Osteoblast (primary cell): ENCODE data around the gene FETUB. TPM values are rescaled to one million over a fixed set of nuclear protein-coding genes. Genes with fewer than 3 reads are reported as not detected.

Source experiments
- DNase-seq: peaks from one replicate; pipeline ENCODE4 v3.0.0; 2011; ENCODE audit warnings: low spot score, mixed read lengths; ENCODE audit not compliant: insufficient read length; ENCODE audit errors: missing footprints
- H2AFZ ChIP-seq: 2 replicates; pipeline ENCODE4 v1.6.0; 2011; ENCODE audit warnings: mild to moderate bottlenecking, low read length
- H3K27ac ChIP-seq: 2 replicates; pipeline ENCODE4 v1.5.1; 2011; ENCODE audit warnings: mild to moderate bottlenecking, low read depth, low read length, moderate library complexity
- H3K27me3 ChIP-seq: 2 replicates; pipeline ENCODE4 v1.6.0; 2012; ENCODE audit warnings: mild to moderate bottlenecking, control low read depth, inconsistent platforms, low read length, moderate library complexity; ENCODE audit not compliant: insufficient read depth
- H3K36me3 ChIP-seq: 2 replicates; pipeline ENCODE4 v1.5.1; 2011; ENCODE audit warnings: mild to moderate bottlenecking, low read length, control low read depth, moderate library complexity; ENCODE audit not compliant: insufficient read depth
- H3K4me1 ChIP-seq: 2 replicates; pipeline ENCODE4 v1.5.1; 2011; ENCODE audit warnings: mild to moderate bottlenecking, low read length, control low read depth, moderate library complexity; ENCODE audit not compliant: insufficient read depth
- H3K4me2 ChIP-seq: 2 replicates; pipeline ENCODE4 v1.6.0; 2011; ENCODE audit warnings: mild to moderate bottlenecking, low read length; ENCODE audit not compliant: insufficient read depth
- H3K4me3 ChIP-seq: fragments of 200-600 bp; sonication (generic); 3 replicates; pipeline ENCODE4 v1.5.1; 2012; ENCODE audit warnings: mild to moderate bottlenecking, low read length, inconsistent platforms; ENCODE audit not compliant: insufficient read depth
- H3K79me2 ChIP-seq: 2 replicates; pipeline ENCODE4 v1.6.0; 2012; ENCODE audit warnings: mild to moderate bottlenecking, low read length, control low read depth, inconsistent platforms; ENCODE audit not compliant: insufficient read depth
- H3K9me3 ChIP-seq: 2 replicates; pipeline ENCODE4 v1.5.1; 2011; ENCODE audit warnings: low read depth, low read length, control low read depth
- H4K20me1 ChIP-seq: 2 replicates; pipeline ENCODE4 v1.6.0; 2012; ENCODE audit warnings: mild to moderate bottlenecking, low read length, control low read depth; ENCODE audit not compliant: insufficient read depth
- CTCF ChIP-seq: IDR thresholded peaks from 2 replicates; pipeline ENCODE4 v1.5.1; 2011; ENCODE audit warnings: mild to moderate bottlenecking, low read depth, low read length, moderate library complexity; ENCODE audit errors: extremely low read depth
- total RNA-seq: library from RNA; depleted of rRNA; stranded (reverse); fragments of >200 nt; gene quantifications from 2 replicates; pipeline ENCODE4 v1.2.3, GENCODE V29; 2012

Gene FETUB
- total RNA-seq, 1 donor = not detected

GRCh38 chr3:186669378-186670084 is 29.3 kb downstream of the FETUB start:
- no peaks in the 10 kb centered on the region for H3K27me3 ChIP-seq
- DNase-seq = no peak
- no peaks in the 10 kb centered on the region for H3K79me2 ChIP-seq
- no peak for TF ChIP-seq CTCF
- H3K9me3 ChIP-seq = no peaks in the 10 kb centered on the region
- H3K4me2 ChIP-seq = no peak overlapping the region
- H3K4me1 ChIP-seq = no peaks in the 10 kb centered on the region
- no peak overlapping the region for H3K4me3 ChIP-seq
- no peaks in the 10 kb centered on the region for H4K20me1 ChIP-seq
- no peak overlapping the region for H2AFZ ChIP-seq
- no peak overlapping the region for H3K27ac ChIP-seq
- H3K36me3 ChIP-seq = no peaks in the 10 kb centered on the region

DNA sequence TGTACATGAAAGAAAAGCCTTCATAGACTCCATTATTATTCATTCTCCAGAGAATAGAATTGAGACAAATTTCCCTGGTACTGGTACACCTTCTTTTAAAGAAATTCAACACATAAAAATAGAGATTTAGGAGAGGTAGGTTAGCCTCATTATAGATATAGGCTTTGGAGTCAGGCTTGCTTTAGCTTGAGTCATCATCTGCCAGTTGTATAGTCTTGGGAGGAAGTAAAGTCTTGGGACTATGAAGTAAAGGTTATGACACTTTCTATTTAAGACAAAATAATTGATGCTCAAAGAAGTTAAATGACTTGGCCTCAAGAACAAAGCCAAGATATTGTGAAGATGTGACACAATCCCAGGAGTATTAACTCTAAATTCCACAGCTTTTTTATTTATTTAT is 30.0 kb downstream of the FETUB start:
- no peak for DNase-seq
- H3K4me3 ChIP-seq = no peak overlapping the region
- no peaks in the 10 kb centered on the region for H3K4me1 ChIP-seq
- no peak overlapping the region for H2AFZ ChIP-seq
- H3K27me3 ChIP-seq = no peaks in the 10 kb centered on the region
- no peaks in the 10 kb centered on the region for H3K9me3 ChIP-seq
- no peaks in the 10 kb centered on the region for H3K79me2 ChIP-seq
- TF ChIP-seq CTCF = no peak
- H3K36me3 ChIP-seq = no peaks in the 10 kb centered on the region
- H3K27ac ChIP-seq = no peak overlapping the region
- H3K4me2 ChIP-seq = no peak overlapping the region
- H4K20me1 ChIP-seq = no peaks in the 10 kb centered on the region

DNA sequence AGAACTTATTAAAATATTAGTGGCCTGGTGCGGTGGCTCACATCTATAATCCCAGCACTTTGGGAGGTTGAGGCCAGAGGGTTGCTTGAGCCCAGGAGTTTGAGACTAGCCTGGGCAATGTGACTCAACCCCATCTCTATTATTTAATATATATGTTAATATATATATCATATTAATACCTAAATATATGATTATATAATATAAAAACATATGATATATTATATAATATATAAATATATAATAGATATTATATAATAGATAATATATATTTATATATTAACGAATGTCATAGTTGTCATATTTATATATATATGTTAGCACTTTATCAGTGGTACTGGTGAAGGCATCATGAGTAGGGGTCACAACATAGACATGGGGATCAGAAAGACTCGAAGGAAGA is 30.9 kb downstream of the FETUB start:
- Histone ChIP-seq H3K27me3 (no peaks in the 10 kb centered on the region), H3K4me3 (no peak overlapping the region), H3K79me2 (no peaks in the 10 kb centered on the region), H4K20me1 (no peaks in the 10 kb centered on the region), H3K4me1 (no peaks in the 10 kb centered on the region), H3K36me3 (no peaks in the 10 kb centered on the region), H3K27ac (no peak overlapping the region), H3K4me2 (no peak overlapping the region), H2AFZ (no peak overlapping the region), H3K9me3 (no peaks in the 10 kb centered on the region)
- DNase-seq = no peak
- TF ChIP-seq CTCF = no peak

- DNase-seq = no peak
- H4K20me1 ChIP-seq = no peaks in the 10 kb centered on the region
- H3K79me2 ChIP-seq = no peaks in the 10 kb centered on the region
- no peaks in the 10 kb centered on the region for H3K36me3 ChIP-seq
- H2AFZ ChIP-seq = no peak overlapping the region
- H3K27ac ChIP-seq = no peak overlapping the region
- TF ChIP-seq CTCF = no peak
- H3K4me3 ChIP-seq = no peak overlapping the region
- H3K4me1 ChIP-seq = no peaks in the 10 kb centered on the region
- H3K27me3 ChIP-seq = peaks cover 3% of the 10 kb centered on the region
- no peak overlapping the region for H3K4me2 ChIP-seq
- H3K9me3 ChIP-seq = no peaks in the 10 kb centered on the region
Measured at GRCh38 chr3:186678604-186679003, 38.4 kb downstream of the FETUB start.
